Endothelial cell (in vitro differentiated cells): ENCODE measurements around the gene MYOF. TPM values are rescaled to one million over a fixed set of nuclear protein-coding genes. Genes with fewer than 3 reads are reported as not detected.
A peak's percentile ranks its signal among the peaks of the same experiment; 100 is the strongest.

Experiments used
- DNase-seq: peaks from one replicate; pipeline ENCODE4 v3.0.0; 2021; ENCODE audit warnings: low spot score
- H3K27ac Mint-ChIP-seq: one replicate; pipeline ENCODE4 v1.8.0; 2021; ENCODE audit warnings: mixed read lengths, inconsistent platforms; ENCODE audit not compliant: unreplicated experiment
- H3K27me3 Mint-ChIP-seq: one replicate; pipeline ENCODE4 v1.8.0; 2021; ENCODE audit warnings: mild to moderate bottlenecking, moderate library complexity, mixed read lengths, inconsistent platforms; ENCODE audit not compliant: unreplicated experiment
- H3K36me3 Mint-ChIP-seq: one replicate; pipeline ENCODE4 v1.8.0; 2021; ENCODE audit warnings: mild to moderate bottlenecking, low read depth, mixed read lengths, inconsistent platforms; ENCODE audit not compliant: unreplicated experiment
- H3K4me1 Mint-ChIP-seq: one replicate; pipeline ENCODE4 v1.8.0; 2021; ENCODE audit warnings: mild to moderate bottlenecking, mixed read lengths, inconsistent platforms; ENCODE audit not compliant: unreplicated experiment
- H3K4me3 Mint-ChIP-seq: one replicate; pipeline ENCODE4 v1.8.0; 2021; ENCODE audit warnings: mild to moderate bottlenecking, mixed read lengths, inconsistent platforms; ENCODE audit not compliant: unreplicated experiment
- H3K9me3 Mint-ChIP-seq: one replicate; pipeline ENCODE4 v1.8.0; 2021; ENCODE audit warnings: mixed read lengths, inconsistent platforms; ENCODE audit not compliant: unreplicated experiment
- CTCF ChIP-seq: fragments of 200-600 bp; sonication (generic); IDR thresholded peaks from one replicate; pipeline ENCODE4 v1.5.0; 2021; ENCODE audit warnings: antibody characterized with exemption; ENCODE audit not compliant: unreplicated experiment
- total RNA-seq: library from RNA; stranded (reverse); fragmentation: NEBNext Ultra II Directional; extraction: Animal tissue kit (Norgen Biotek cat#: 25700); gene quantifications from one replicate; pipeline ENCODE4 v1.2.1, GENCODE V29; 2021; ENCODE audit not compliant: unreplicated experiment

MYOF gene
- total RNA-seq, 1 donor from 2014 or later: 12.4 TPM

DNA sequence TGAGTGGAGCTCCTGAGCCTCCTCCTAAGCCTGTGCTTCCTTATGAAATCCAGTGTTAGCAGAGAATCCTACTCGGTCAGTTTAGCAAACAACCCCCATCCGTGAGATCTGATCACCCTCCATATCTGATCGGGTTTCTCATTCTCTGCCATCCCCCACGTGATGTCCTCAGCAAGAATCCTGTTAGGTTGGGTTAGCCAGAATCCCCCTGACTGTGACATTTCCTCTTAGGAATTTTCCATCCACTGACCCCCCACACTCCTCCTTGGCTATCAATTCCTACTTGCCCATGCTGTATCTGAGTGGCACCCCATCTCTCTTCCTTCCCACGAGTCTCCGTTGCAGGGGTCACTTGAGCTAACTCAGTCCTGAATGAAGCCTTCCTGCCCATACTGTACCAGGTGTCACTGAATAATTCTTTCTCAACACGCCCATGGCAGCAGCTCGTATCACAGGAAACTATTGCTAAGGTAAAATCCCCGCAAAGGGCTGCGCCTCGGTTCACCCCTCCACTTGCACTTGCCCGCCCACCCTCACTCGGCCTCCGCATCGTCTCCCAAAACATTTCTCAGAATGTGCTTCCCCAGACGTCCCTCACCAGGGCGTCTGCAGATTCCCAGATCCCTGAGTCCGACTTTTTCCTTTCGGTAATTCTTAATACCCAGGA is 44.1 kb downstream of the MYOF start:
- Mint-ChIP-seq H3K27me3 (peaks cover 10% of the 10 kb centered on the region), H3K36me3 (no peaks in the 10 kb centered on the region), H3K4me3 (peak overlapping the region; percentile 62), H3K9me3 (no peaks in the 10 kb centered on the region), H3K27ac (peak overlapping the region; percentile 98), H3K4me1 (peaks cover 39% of the 10 kb centered on the region)
- TF ChIP-seq CTCF: no peak
- peak; percentile 18 for DNase-seq

DNA sequence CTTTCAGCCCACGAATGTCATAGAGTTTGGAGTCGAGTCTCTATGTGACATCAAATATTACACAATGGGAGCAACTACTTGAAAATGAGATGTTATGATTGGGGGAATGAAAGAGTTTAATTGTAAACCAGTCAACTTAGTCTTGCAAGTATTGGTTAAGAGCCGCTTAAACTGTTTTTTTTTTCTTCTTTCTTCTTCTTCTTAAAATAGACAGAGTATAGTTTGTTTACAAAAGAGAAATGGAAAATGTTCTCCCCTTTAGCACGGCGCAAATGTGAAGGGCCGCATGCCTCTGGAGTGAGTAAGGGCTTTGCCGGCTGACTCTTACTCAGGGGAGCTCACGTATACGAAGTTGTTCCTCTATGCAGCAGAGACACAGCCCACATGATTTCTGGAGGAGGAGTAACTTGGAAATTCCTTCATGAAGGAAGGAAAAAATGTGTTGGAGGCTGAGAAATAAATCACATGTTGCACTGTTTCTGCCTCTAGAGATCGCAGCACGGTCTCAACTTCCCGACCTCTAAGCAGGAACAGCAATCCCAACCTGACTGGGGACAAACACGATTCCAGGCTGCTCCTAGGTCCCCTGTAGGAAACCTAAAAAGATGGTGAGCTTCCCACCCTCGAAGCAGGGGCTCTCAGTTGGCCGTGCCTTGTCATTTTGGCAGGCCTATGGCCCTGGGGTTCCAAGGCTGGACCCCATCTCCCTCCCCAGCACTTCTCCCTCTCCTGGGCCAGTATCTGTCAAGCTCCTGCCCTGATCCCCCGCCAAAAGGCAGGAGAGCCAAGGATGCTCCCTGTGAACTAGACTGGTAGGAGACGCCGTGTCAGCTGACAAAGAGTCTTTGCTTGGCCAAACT is 44.8 kb downstream of the MYOF start:
- Mint-ChIP-seq H3K4me1 (peaks cover 39% of the 10 kb centered on the region), H3K36me3 (no peaks in the 10 kb centered on the region), H3K27me3 (peaks cover 8% of the 10 kb centered on the region), H3K9me3 (no peaks in the 10 kb centered on the region), H3K4me3 (peak overlapping the region; percentile 62), H3K27ac (peak overlapping the region; percentile 98)
- TF ChIP-seq CTCF: no peak
- peak; percentile 24 for DNase-seq

DNA sequence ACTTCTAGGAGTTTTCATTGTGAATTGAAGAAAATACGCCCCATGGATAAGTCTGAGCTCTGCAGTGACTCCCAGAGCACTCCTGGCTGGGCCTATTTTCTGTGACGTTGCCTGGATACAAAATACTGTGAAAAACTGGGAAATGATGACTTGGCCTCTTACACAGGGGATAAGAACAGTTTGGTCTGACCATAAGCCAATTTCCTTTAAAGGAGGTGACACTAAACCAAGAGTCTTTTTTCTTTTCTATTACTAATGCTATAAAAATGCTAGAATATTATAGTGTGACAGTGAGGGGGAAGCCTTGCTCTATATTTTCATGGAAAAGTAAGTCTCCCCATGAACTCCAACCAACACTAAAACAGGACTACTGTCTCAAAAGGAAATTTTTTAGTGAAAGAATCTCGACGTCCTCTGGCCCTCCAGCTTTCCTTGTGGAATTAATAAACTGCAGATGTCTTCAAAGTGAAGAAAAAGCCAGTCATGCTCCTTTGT is 45.5 kb downstream of the MYOF start:
- Mint-ChIP-seq H3K9me3 (no peaks in the 10 kb centered on the region), H3K36me3 (no peaks in the 10 kb centered on the region), H3K4me1 (peaks cover 36% of the 10 kb centered on the region), H3K4me3 (no peak overlapping the region), H3K27me3 (peaks cover 7% of the 10 kb centered on the region), H3K27ac (peak overlapping the region; percentile 98)
- TF ChIP-seq CTCF: no peak
- no peak for DNase-seq

GRCh38 chr10:93435621-93436397 is 46.3 kb downstream of the MYOF start:
- no peak for TF ChIP-seq CTCF
- H3K9me3 Mint-ChIP-seq: no peaks in the 10 kb centered on the region
- peak overlapping the region; percentile 61 for H3K27ac Mint-ChIP-seq
- no peak for DNase-seq
- peaks cover 7% of the 10 kb centered on the region for H3K27me3 Mint-ChIP-seq
- H3K36me3 Mint-ChIP-seq: no peaks in the 10 kb centered on the region
- H3K4me3 Mint-ChIP-seq: no peak overlapping the region
- peaks cover 36% of the 10 kb centered on the region for H3K4me1 Mint-ChIP-seq
